Right renal cortex interstitium (tissue), 3 donors: ENCODE results near the gene FOXF1. TPM values are rescaled to one million over a fixed set of nuclear protein-coding genes. Genes with fewer than 3 reads are reported as not detected.

Experiments used
- DNase-seq, 3 donors: peaks; one replicate each; pipeline ENCODE4 v3.0.0-alpha.2; 2013; ENCODE audit warnings: low read depth in 3 of 3, low spot score in 2 of 3
- polyA plus RNA-seq, 3 donors: library from polyadenylated mRNA; unstranded; fragments of 120-200 nt; gene quantifications; one replicate each; pipeline ENCODE4 v1.2.1, GENCODE V29; 2013; ENCODE audit not compliant: insufficient read length in 3 of 3

The FOXF1 gene
- polyA plus RNA-seq, 3 donors: 0.04 TPM

GRCh38 chr16:86531641-86532525 is 21.6 kb downstream of the FOXF1 start:
- no peak for DNase-seq

- DNase-seq: no peak
These were observed 22.1 kb downstream of the FOXF1 start for GRCh38 chr16:86532526-86532815.

GRCh38 chr16:86533076-86533475 is 22.7 kb downstream of the FOXF1 start:
- no peak for DNase-seq

- DNase-seq: no peak
These were observed 23.5 kb downstream of the FOXF1 start for GRCh38 chr16:86533767-86534351.

- no peak for DNase-seq
These were observed 24.7 kb downstream of the FOXF1 start for GRCh38 chr16:86534779-86535615.

- no peak for DNase-seq
These were observed 26.3 kb downstream of the FOXF1 start for GRCh38 chr16:86536621-86537020.

GRCh38 chr16:86537486-86537885 is 27.2 kb downstream of the FOXF1 start:
- no peak for DNase-seq

GRCh38 chr16:86538196-86538780 is 28.0 kb downstream of the FOXF1 start:
- DNase-seq: no peak

GRCh38 chr16:86540894-86541293 is 30.6 kb downstream of the FOXF1 start:
- no peak for DNase-seq

- DNase-seq: no peak
These were observed 31.2 kb downstream of the FOXF1 start for GRCh38 chr16:86541560-86541959.

- no peak for DNase-seq
These were observed 32.7 kb downstream of the FOXF1 start for GRCh38 chr16:86542756-86543750.

GRCh38 chr16:86545481-86545880 is 35.2 kb downstream of the FOXF1 start:
- no peak for DNase-seq

- no peak for DNase-seq
These were observed 35.8 kb downstream of the FOXF1 start for GRCh38 chr16:86545954-86546637.

- no peak for DNase-seq
These were observed 36.3 kb downstream of the FOXF1 start for GRCh38 chr16:86546638-86547013.

- DNase-seq: no peak
These were observed 37.0 kb downstream of the FOXF1 start for GRCh38 chr16:86547286-86547685.

- DNase-seq: no peak
These were observed 39.0 kb downstream of the FOXF1 start for GRCh38 chr16:86549076-86549892.

GRCh38 chr16:86549893-86550190 is 39.5 kb downstream of the FOXF1 start:
- no peak for DNase-seq

- no peak for DNase-seq
These were observed 40.0 kb downstream of the FOXF1 start for GRCh38 chr16:86550281-86550680.

- DNase-seq: no peak
These were observed 43.0 kb downstream of the FOXF1 start for GRCh38 chr16:86553356-86553755.
